B cell (primary cell): ENCODE results near the gene SHOC2. TPM values are rescaled to one million over a fixed set of nuclear protein-coding genes. Genes with fewer than 3 reads are reported as not detected.
A peak's percentile ranks its signal among the peaks of the same experiment; 100 is the strongest.

ENCODE experiments used
- ATAC-seq: fragments of 200-7000 bp; cut with Tn5 transposase; one replicate; pipeline ENCODE4 v1.10.0; 2021; ENCODE audit warnings: low read depth, mild to moderate bottlenecking, moderate number of reproducible peaks, moderate library complexity
- CTCF ChIA-PET: fragments of 350-600 bp; sonication (Branson Sonifier 250); formaldehyde crosslinking; loops from one replicate; lab custom pipeline; 2021; ENCODE audit warnings: antibody characterized with exemption, inconsistent platforms; lab: Charles Lee
- POLR2A ChIA-PET: fragments of 350-600 bp; sonication (Branson Sonifier 250); formaldehyde crosslinking; loops from one replicate; lab custom pipeline; 2021; ENCODE audit warnings: antibody characterized with exemption; lab: Charles Lee
- DNase-seq: peaks from one replicate; pipeline ENCODE4 v3.0.0; 2013
- H2AFZ ChIP-seq: 2 replicates; pipeline ENCODE4 v1.6.1; 2012; ENCODE audit warnings: mild to moderate bottlenecking, low read depth, low read length; ENCODE audit not compliant: insufficient read depth, poor library complexity, severe bottlenecking
- H3K27ac ChIP-seq, 2 donors: 1 replicate in 1 of 2; 2 replicates in 1 of 2; pipeline ENCODE4 v1.5.1; 2012 to 2013; ENCODE audit warnings: low read length in 2 of 2, mild to moderate bottlenecking in 2 of 2, moderate library complexity in 1 of 2
- H3K27me3 ChIP-seq, 4 experiments: fragments of 200-600 bp in 1 of 4; sonication (generic) in 1 of 4; replicated peaks in 1 of 4; 1 replicate in 2 of 4; 2 replicates in 2 of 4; pipeline versions ENCODE4 v1.6.1 to v1.7.0; 2013 to 2016; ENCODE audit warnings: low read length in 3 of 4, mild to moderate bottlenecking in 2 of 4, mixed read lengths in 1 of 4, moderate library complexity in 1 of 4; ENCODE audit not compliant: insufficient read depth in 4 of 4, control insufficient read depth in 3 of 4; ENCODE audit errors: control extremely low read depth in 1 of 4
- H3K36me3 ChIP-seq, 2 experiments: replicated peaks in 1 of 2; 1 replicate in 1 of 2; 2 replicates in 1 of 2; pipeline versions ENCODE4 v1.6.1 to v1.7.1; 2013; ENCODE audit warnings: low read length in 1 of 2; ENCODE audit not compliant: insufficient read depth in 2 of 2, control insufficient read depth in 1 of 2; ENCODE audit errors: control extremely low read depth in 1 of 2, extremely low read depth in 1 of 2
- H3K4me1 ChIP-seq, 2 donors: fragments of 200-600 bp in 1 of 2; sonication (generic) in 1 of 2; 1 replicate in 1 of 2; 2 replicates in 1 of 2; pipeline versions ENCODE4 v1.5.1 to v1.6.1; 2013 to 2017; ENCODE audit warnings: low read length in 2 of 2; ENCODE audit not compliant: control insufficient read depth in 2 of 2, insufficient read depth in 2 of 2
- H3K4me2 ChIP-seq: replicated peaks from 2 replicates; pipeline ENCODE3; 2012; ENCODE audit warnings: mild to moderate bottlenecking, low read depth, low read length; ENCODE audit not compliant: poor library complexity, severe bottlenecking
- H3K4me3 ChIP-seq, 5 experiments: fragments of 200-600 bp in 1 of 5; sonication (generic) in 1 of 5; 1 replicate in 3 of 5; 2 replicates in 2 of 5; pipeline versions ENCODE4 v1.5.1 to v1.7.0; 2011 to 2016; ENCODE audit warnings: low read length in 4 of 5, mild to moderate bottlenecking in 4 of 5, low read depth in 2 of 5, control low read depth in 1 of 5, moderate library complexity in 1 of 5; ENCODE audit not compliant: insufficient read depth in 1 of 5; ENCODE audit errors: control extremely low read depth in 1 of 5, extremely low read depth in 1 of 5
- H3K79me2 ChIP-seq: fragments of 200-600 bp; sonication (generic); one replicate; pipeline ENCODE4 v1.6.0; 2016; ENCODE audit warnings: low read length; ENCODE audit not compliant: control insufficient read depth, insufficient read depth
- H3K9ac ChIP-seq: fragments of 200-600 bp; sonication (generic); 2 replicates; pipeline ENCODE4 v1.6.1; 2017; ENCODE audit warnings: mild to moderate bottlenecking, low read length, moderate library complexity
- H3K9me3 ChIP-seq, 3 donors: one replicate each; pipeline versions ENCODE4 v1.6.1 to v1.7.1; 2013; ENCODE audit warnings: low read length in 2 of 3; ENCODE audit not compliant: control insufficient read depth in 2 of 3, insufficient read depth in 1 of 3; ENCODE audit errors: control extremely low read depth in 1 of 3
- H4K20me1 ChIP-seq: 2 replicates; pipeline ENCODE4 v1.6.0; 2012; ENCODE audit warnings: mild to moderate bottlenecking, low read length; ENCODE audit not compliant: insufficient read depth, control insufficient read depth, poor library complexity, severe bottlenecking
- H3K27ac Mint-ChIP-seq: one replicate; pipeline ENCODE4 v1.8.0; 2021; ENCODE audit warnings: mixed read lengths
- H3K27me3 Mint-ChIP-seq: one replicate; pipeline ENCODE4 v1.8.0; 2021; ENCODE audit warnings: mixed read lengths
- H3K4me1 Mint-ChIP-seq: one replicate; pipeline ENCODE4 v1.8.0; 2021; ENCODE audit warnings: mixed read lengths
- H3K4me3 Mint-ChIP-seq: one replicate; pipeline ENCODE4 v1.8.0; 2021; ENCODE audit warnings: mixed read lengths
- H3K9me3 Mint-ChIP-seq: one replicate; pipeline ENCODE4 v1.8.0; 2022; ENCODE audit warnings: mixed read lengths; ENCODE audit not compliant: insufficient read depth
- EZH2 ChIP-seq: IDR thresholded peaks from 2 replicates; pipeline ENCODE4 v1.6.1; 2012; ENCODE audit warnings: borderline replicate concordance, low read depth, mild to moderate bottlenecking, moderate library complexity, low read length; ENCODE audit not compliant: insufficient read depth, poor library complexity, severe bottlenecking
- WGBS: methylation state at CpG from one replicate; pipeline ENCODE4 v1.1.5; 2013; ENCODE audit warnings: missing lambda C conversion rate; ENCODE audit not compliant: insufficient coverage; 5-methylcytosine and 5-hydroxymethylcytosine counted together
- intact Hi-C: fragments of 100-400 bp; cut with micrococcal nuclease; formaldehyde crosslinking; loops from one replicate; pipeline ENCODE4 v1.10.0; 2022
- polyA plus RNA-seq: library from polyadenylated mRNA; depleted of rRNA; stranded (reverse); fragments of >200 nt; gene quantifications from 2 replicates; pipeline ENCODE4 v1.2.3, GENCODE V29; 2012
- total RNA-seq, 2 donors: library from RNA; stranded (reverse); fragments of 120-200 nt in 1 of 2; gene quantifications; 1 replicate in 1 of 2; 2 replicates in 1 of 2; pipeline versions ENCODE4 v1.2.3 to v1.2.4, GENCODE V29; 2013 to 2022
- TF ChIP-seq, protein P1 (sequence below): fragments of 200-600 bp; IDR thresholded peaks from one replicate; pipeline ENCODE4 v1.8.0; 2022; ENCODE audit warnings: antibody characterized with exemption, mild to moderate bottlenecking

SHOC2 gene
- total and polyA plus RNA-seq, 2 donors (not counting 1 experiment from before 2014, with no cell fraction given), result 13.3 to 116 TPM

DNA sequence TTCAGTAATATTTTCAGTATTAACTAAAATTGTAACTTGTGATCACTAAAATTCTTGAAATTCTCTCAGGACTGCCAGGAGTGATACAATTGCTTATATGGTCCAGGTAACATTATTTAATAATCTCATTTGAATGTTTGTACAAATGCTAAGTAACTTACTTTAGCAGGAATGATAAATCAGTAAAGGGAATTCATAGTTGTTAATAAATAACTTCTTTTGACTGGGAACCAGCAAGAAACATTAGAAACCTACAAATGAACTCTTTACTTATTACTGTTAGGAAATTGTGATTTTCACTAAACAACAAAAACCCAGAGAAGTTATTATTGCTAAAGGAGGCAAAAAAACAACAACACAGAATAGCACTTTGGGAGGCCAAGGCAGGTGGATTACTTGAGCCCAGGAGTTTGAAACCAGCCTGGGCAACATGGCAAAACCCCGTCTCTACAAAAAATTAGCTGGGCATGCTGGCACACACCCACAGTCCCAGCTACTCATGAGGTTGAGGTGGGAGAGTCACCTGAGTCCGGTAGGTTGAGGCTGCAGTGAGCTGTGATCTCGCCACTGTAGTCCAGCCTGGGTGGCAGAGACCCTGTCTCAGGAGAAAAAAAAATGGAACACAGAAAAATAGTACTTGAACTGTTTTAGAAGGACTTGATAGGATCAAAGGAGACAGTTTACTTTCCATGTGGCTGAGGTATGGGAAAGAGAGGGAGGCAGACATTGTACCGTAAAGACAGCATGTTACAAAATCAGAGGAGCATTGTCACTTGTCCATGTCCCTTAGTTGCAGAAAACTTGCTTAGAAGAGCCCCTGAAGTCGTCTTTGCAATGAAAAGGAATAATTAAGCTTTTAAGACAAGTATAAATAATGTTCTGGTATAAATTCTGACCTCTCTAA lies 53.1 kb downstream of the SHOC2 start:
- POLR2A ChIA-PET, result no interaction called here
- H3K4me1 Mint-ChIP-seq, result peaks cover 61% of the 10 kb centered on the region
- peak overlapping the region; percentile 32 for H3K4me3 Mint-ChIP-seq

More for the DNA sequence above, 53.1 kb downstream of the SHOC2 start:
- Histone ChIP-seq H3K9me3 (no peaks in the 10 kb centered on the region), H3K4me2 (peak overlapping the region; percentile 21), H3K9ac (no peak overlapping the region), H3K36me3 (peaks cover 0 to 7% of the 10 kb centered on the region in 2 experiments), H4K20me1 (peaks cover 48% of the 10 kb centered on the region), H3K79me2 (peaks cover 90% of the 10 kb centered on the region), H3K4me1 (peaks cover 4 to 20% of the 10 kb centered on the region in 2 donors), H2AFZ (no peak overlapping the region), H3K4me3 (no peak overlapping the region), H3K27ac (peak overlapping the region in 1 of 2 donors; percentile 0), H3K27me3 (no peaks in the 10 kb centered on the region)
- WGBS, result 89% methylated on average over 3 of the region's 5 CpGs
- intact Hi-C loops, result loop anchor here (5.0 kb wide), 1 partner anchor 50 kb away; no protein-coding TSS in a partner anchor
- DNase-seq, result no peak
- H3K27me3 Mint-ChIP-seq, result no peaks in the 10 kb centered on the region
- ATAC-seq, result no peak
- H3K9me3 Mint-ChIP-seq, result no peaks in the 10 kb centered on the region
- CTCF ChIA-PET, result no interaction called here
- peak overlapping the region; percentile 59 for H3K27ac Mint-ChIP-seq
- TF ChIP-seq, protein P1, sequence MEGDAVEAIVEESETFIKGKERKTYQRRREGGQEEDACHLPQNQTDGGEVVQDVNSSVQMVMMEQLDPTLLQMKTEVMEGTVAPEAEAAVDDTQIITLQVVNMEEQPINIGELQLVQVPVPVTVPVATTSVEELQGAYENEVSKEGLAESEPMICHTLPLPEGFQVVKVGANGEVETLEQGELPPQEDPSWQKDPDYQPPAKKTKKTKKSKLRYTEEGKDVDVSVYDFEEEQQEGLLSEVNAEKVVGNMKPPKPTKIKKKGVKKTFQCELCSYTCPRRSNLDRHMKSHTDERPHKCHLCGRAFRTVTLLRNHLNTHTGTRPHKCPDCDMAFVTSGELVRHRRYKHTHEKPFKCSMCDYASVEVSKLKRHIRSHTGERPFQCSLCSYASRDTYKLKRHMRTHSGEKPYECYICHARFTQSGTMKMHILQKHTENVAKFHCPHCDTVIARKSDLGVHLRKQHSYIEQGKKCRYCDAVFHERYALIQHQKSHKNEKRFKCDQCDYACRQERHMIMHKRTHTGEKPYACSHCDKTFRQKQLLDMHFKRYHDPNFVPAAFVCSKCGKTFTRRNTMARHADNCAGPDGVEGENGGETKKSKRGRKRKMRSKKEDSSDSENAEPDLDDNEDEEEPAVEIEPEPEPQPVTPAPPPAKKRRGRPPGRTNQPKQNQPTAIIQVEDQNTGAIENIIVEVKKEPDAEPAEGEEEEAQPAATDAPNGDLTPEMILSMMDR, result no peak
- no peak for TF ChIP-seq EZH2
